DOHH2 (cell line): ENCODE measurements around the gene OTUD6A.

ENCODE experiments used
- CTCF ChIP-seq: fragments of 200-600 bp; sonication (generic); IDR thresholded peaks from one replicate; pipeline ENCODE4 v1.5.1; 2014; ENCODE audit warnings: antibody characterized with exemption, mild to moderate bottlenecking, low read depth, low read length; ENCODE audit not compliant: poor library complexity, severe bottlenecking
- EZH2phosphoT487 ChIP-seq: fragments of 200-600 bp; sonication (generic); IDR thresholded peaks from 2 replicates; pipeline ENCODE4 v1.6.1; 2017; ENCODE audit warnings: borderline replicate concordance, mild to moderate bottlenecking, antibody characterized with exemption, low read length, moderate library complexity, mixed read lengths

GRCh38 chrX:70087857-70088630, 25.8 kb downstream of the OTUD6A start:
- no peak for TF ChIP-seq CTCF
- no peak for TF ChIP-seq EZH2phosphoT487
